Liver (tissue), 9 donors: ENCODE measurements around the gene FBN1. TPM values are rescaled to one million over a fixed set of nuclear protein-coding genes. Genes with fewer than 3 reads are reported as not detected.

Source experiments
- DNase-seq: peaks from one replicate; pipeline ENCODE4 v3.0.0-alpha.2; 2017; ENCODE audit warnings: low spot score
- H3K27ac ChIP-seq, 2 donors: one replicate each; pipeline ENCODE4 v1.7.0; 2013; ENCODE audit warnings: inconsistent platforms in 2 of 2, low read length in 2 of 2, control low read depth in 1 of 2, low read depth in 1 of 2, mild to moderate bottlenecking in 1 of 2
- H3K27me3 ChIP-seq, 4 donors: one replicate each; pipeline versions ENCODE4 v1.6.1 to v1.7.0; 2013; ENCODE audit warnings: low read length in 3 of 4, inconsistent platforms in 1 of 4, mild to moderate bottlenecking in 1 of 4, moderate library complexity in 1 of 4; ENCODE audit not compliant: control insufficient read depth in 4 of 4, insufficient read depth in 4 of 4
- H3K36me3 ChIP-seq, 4 donors: one replicate each; pipeline versions ENCODE4 v1.6.1 to v1.7.0; 2013; ENCODE audit warnings: low read length in 3 of 4, mild to moderate bottlenecking in 3 of 4, low read depth in 1 of 4, moderate library complexity in 1 of 4; ENCODE audit not compliant: control insufficient read depth in 4 of 4, insufficient read depth in 3 of 4
- H3K4me1 ChIP-seq, 4 donors: one replicate each; pipeline versions ENCODE4 v1.6.1 to v1.7.0; 2013; ENCODE audit warnings: low read length in 3 of 4, mild to moderate bottlenecking in 3 of 4, moderate library complexity in 1 of 4; ENCODE audit not compliant: control insufficient read depth in 4 of 4, insufficient read depth in 4 of 4
- H3K4me3 ChIP-seq, 3 donors: one replicate each; pipeline versions ENCODE4 v1.6.1 to v1.7.0; 2013; ENCODE audit warnings: low read length in 3 of 3, control low read depth in 1 of 3, low read depth in 1 of 3, mild to moderate bottlenecking in 1 of 3
- H3K9ac ChIP-seq, 2 donors: one replicate each; pipeline ENCODE4 v1.7.0; 2013; ENCODE audit warnings: low read length in 2 of 2, mild to moderate bottlenecking in 2 of 2, moderate library complexity in 2 of 2, control low read depth in 1 of 2, low read depth in 1 of 2
- H3K9me3 ChIP-seq, 4 donors: one replicate each; pipeline versions ENCODE4 v1.6.1 to v1.7.0; 2013; ENCODE audit warnings: low read length in 3 of 4; ENCODE audit not compliant: control insufficient read depth in 4 of 4
- ATF3 ChIP-seq: IDR thresholded peaks from 2 replicates; pipeline ENCODE4 v1.6.1; 2016; ENCODE audit warnings: antibody characterized with exemption
- CTCF ChIP-seq: fragments of 150-350 bp; IDR thresholded peaks from 2 replicates; pipeline ENCODE4 v1.5.1; 2017; ENCODE audit warnings: improper control_type of control experiment, low read depth, low read length; ENCODE audit not compliant: missing input control
- EGR1 ChIP-seq, 2 donors: IDR thresholded peaks; 2 replicates each; pipeline ENCODE4 v1.6.1; 2016 to 2018; ENCODE audit warnings: antibody characterized with exemption in 2 of 2, low read depth in 2 of 2
- FOXA1 ChIP-seq: IDR thresholded peaks from 2 replicates; pipeline ENCODE4 v1.6.1; 2016; ENCODE audit warnings: antibody characterized with exemption
- FOXA2 ChIP-seq: IDR thresholded peaks from 2 replicates; pipeline ENCODE4 v1.6.1; 2016; ENCODE audit warnings: antibody characterized with exemption
- GABPA ChIP-seq, 2 donors: IDR thresholded peaks in 1 of 2; conservative IDR thresholded peaks in 1 of 2; 2 replicates each; pipeline ENCODE4 v1.6.1; 2016; ENCODE audit warnings: antibody characterized with exemption in 2 of 2, mild to moderate bottlenecking in 1 of 2, moderate library complexity in 1 of 2
- HNF4A ChIP-seq, 2 donors: conservative IDR thresholded peaks; 2 replicates each; pipeline ENCODE4 v1.6.1; 2016; ENCODE audit warnings: antibody characterized with exemption in 2 of 2, mild to moderate bottlenecking in 2 of 2
- HNF4G ChIP-seq: IDR thresholded peaks from 2 replicates; pipeline ENCODE4 v1.6.1; 2016; ENCODE audit warnings: antibody characterized with exemption
- JUND ChIP-seq, 2 donors: IDR thresholded peaks; 2 replicates each; pipeline ENCODE4 v1.6.1; 2016; ENCODE audit warnings: antibody characterized with exemption in 2 of 2
- NR2F2 ChIP-seq: IDR thresholded peaks from 2 replicates; pipeline ENCODE4 v1.6.1; 2016; ENCODE audit warnings: antibody characterized with exemption
- RAD21 ChIP-seq, 2 donors: IDR thresholded peaks; 2 replicates each; pipeline ENCODE4 v1.6.1; 2016; ENCODE audit warnings: antibody characterized with exemption in 2 of 2, mild to moderate bottlenecking in 2 of 2
- REST ChIP-seq: IDR thresholded peaks from 2 replicates; pipeline ENCODE4 v1.6.1; 2016; ENCODE audit warnings: antibody characterized with exemption, mild to moderate bottlenecking
- RXRA ChIP-seq, 2 donors: IDR thresholded peaks; 2 replicates each; pipeline ENCODE4 v1.6.1; 2017 to 2018; ENCODE audit warnings: antibody characterized with exemption in 2 of 2, mild to moderate bottlenecking in 1 of 2
- SP1 ChIP-seq: IDR thresholded peaks from 2 replicates; pipeline ENCODE4 v1.6.1; 2018; ENCODE audit warnings: antibody characterized with exemption, mild to moderate bottlenecking
- TAF1 ChIP-seq: conservative IDR thresholded peaks from 2 replicates; pipeline ENCODE4 v1.6.1; 2016; ENCODE audit warnings: antibody characterized with exemption, mild to moderate bottlenecking
- YY1 ChIP-seq: IDR thresholded peaks from 2 replicates; pipeline ENCODE4 v1.6.1; 2016; ENCODE audit warnings: antibody characterized with exemption, mild to moderate bottlenecking
- ZBTB33 ChIP-seq: IDR thresholded peaks from 2 replicates; pipeline ENCODE4 v1.6.1; 2016; ENCODE audit warnings: antibody characterized with exemption
- WGBS: extraction: QIAGEN DNeasy Blood & Tissue Kit; methylation state at CpG from one replicate; pipeline ENCODE4 v1.1.7; 2013; 5-methylcytosine and 5-hydroxymethylcytosine counted together
- polyA plus RNA-seq, 2 donors: library from polyadenylated mRNA; stranded (reverse) in 1 of 2; unstranded in 1 of 2; fragments of 200-250 nt in 1 of 2; fragments of >200 nt in 1 of 2; fragmentation: Nextera tagmentation in 1 of 2; extraction: Ambion mirVana in 1 of 2; gene quantifications; one replicate each; pipeline versions ENCODE4 v1.2.1 to v1.2.3, GENCODE V29; 2013 to 2015
- total RNA-seq, 2 donors: library from RNA; depleted of rRNA; stranded (reverse); fragments of >200 nt; gene quantifications; one replicate each; pipeline ENCODE4 v1.2.3, GENCODE V29; 2014
- donor health status: healthy.
- donor health status: healthy.
- donor health status: healthy.
- donor health status: healthy.
- donor health status: healthy.

FBN1 gene
- total and polyA plus RNA-seq, 4 donors: 1.3 to 20.1 (median 12.4) TPM

- no peak for DNase-seq
- no peak for TF ChIP-seq GABPA (IDR thresholded peaks at IDR 0.05 in 1 of 2, conservative IDR thresholded peaks at IDR 0.05 in 1 of 2)
- no peak for TF ChIP-seq FOXA1
- TF ChIP-seq HNF4G: no peak
- TF ChIP-seq ATF3: no peak
- TF ChIP-seq FOXA2: no peak
- no peaks in the 10 kb centered on the region for H3K27me3 ChIP-seq
- no peaks in the 10 kb centered on the region for H3K36me3 ChIP-seq
- no peak overlapping the region for H3K9ac ChIP-seq
- no peaks in the 10 kb centered on the region for H3K9me3 ChIP-seq
- no peaks in the 10 kb centered on the region for H3K4me1 ChIP-seq
- H3K4me3 ChIP-seq: no peak overlapping the region
- WGBS: 80% methylated on average over 2 of the region's 2 CpGs
- H3K27ac ChIP-seq: no peak overlapping the region
Observed at GRCh38 chr15:48553559-48553958, 92.0 kb downstream of the FBN1 start.

- DNase-seq: no peak
- H3K27ac ChIP-seq: no peak overlapping the region
- 96% methylated on average over 3 of the region's 3 CpGs for WGBS
- H3K9me3 ChIP-seq: no peaks in the 10 kb centered on the region
- H3K9ac ChIP-seq: no peak overlapping the region
- no peaks in the 10 kb centered on the region for H3K27me3 ChIP-seq
- no peaks in the 10 kb centered on the region for H3K4me1 ChIP-seq
- no peaks in the 10 kb centered on the region for H3K36me3 ChIP-seq
- TF ChIP-seq RAD21 (IDR thresholded peaks at IDR 0.05): no peak
- TF ChIP-seq SP1: no peak
- TF ChIP-seq TAF1: no peak
- no peak for TF ChIP-seq RXRA (IDR thresholded peaks at IDR 0.05)
- TF ChIP-seq HNF4G: no peak
- TF ChIP-seq HNF4A (conservative IDR thresholded peaks at IDR 0.05): no peak
- TF ChIP-seq YY1: no peak
- TF ChIP-seq CTCF: no peak
- no peak overlapping the region for H3K4me3 ChIP-seq
Observed at GRCh38 chr15:48550822-48551525, 94.5 kb downstream of the FBN1 start.

GRCh38 chr15:48548455-48548854 is 97.1 kb downstream of the FBN1 start:
- no peaks in the 10 kb centered on the region for H3K36me3 ChIP-seq
- H3K27ac ChIP-seq: no peak overlapping the region
- WGBS: 91% methylated on average over 2 of the region's 2 CpGs
- H3K9ac ChIP-seq: no peak overlapping the region
- H3K4me1 ChIP-seq: no peaks in the 10 kb centered on the region
- no peaks in the 10 kb centered on the region for H3K9me3 ChIP-seq
- H3K27me3 ChIP-seq: no peaks in the 10 kb centered on the region
- no peak for DNase-seq
- no peak overlapping the region for H3K4me3 ChIP-seq
- TF ChIP-seq FOXA2 (no peak), NR2F2 (no peak), SP1 (no peak), TAF1 (no peak), FOXA1 (no peak), HNF4A (conservative IDR thresholded peaks at IDR 0.05) (no peak), ZBTB33 (no peak), CTCF (no peak), EGR1 (IDR thresholded peaks at IDR 0.05; ENCODE audit: low read depth in 2 of 2) (no peak), HNF4G (no peak), RAD21 (IDR thresholded peaks at IDR 0.05) (no peak), REST (no peak), ATF3 (no peak), GABPA (IDR thresholded peaks at IDR 0.05 in 1 of 2, conservative IDR thresholded peaks at IDR 0.05 in 1 of 2) (no peak), JUND (IDR thresholded peaks at IDR 0.05) (no peak)
